T-helper 22 cell (primary cell): Measurements from ENCODE around the gene TRIM29.

Experiments used
- DNase-seq: peaks from one replicate; pipeline ENCODE4 v3.0.0-alpha.2; 2020; ENCODE audit warnings: low read depth

Gene TRIM29

DNA sequence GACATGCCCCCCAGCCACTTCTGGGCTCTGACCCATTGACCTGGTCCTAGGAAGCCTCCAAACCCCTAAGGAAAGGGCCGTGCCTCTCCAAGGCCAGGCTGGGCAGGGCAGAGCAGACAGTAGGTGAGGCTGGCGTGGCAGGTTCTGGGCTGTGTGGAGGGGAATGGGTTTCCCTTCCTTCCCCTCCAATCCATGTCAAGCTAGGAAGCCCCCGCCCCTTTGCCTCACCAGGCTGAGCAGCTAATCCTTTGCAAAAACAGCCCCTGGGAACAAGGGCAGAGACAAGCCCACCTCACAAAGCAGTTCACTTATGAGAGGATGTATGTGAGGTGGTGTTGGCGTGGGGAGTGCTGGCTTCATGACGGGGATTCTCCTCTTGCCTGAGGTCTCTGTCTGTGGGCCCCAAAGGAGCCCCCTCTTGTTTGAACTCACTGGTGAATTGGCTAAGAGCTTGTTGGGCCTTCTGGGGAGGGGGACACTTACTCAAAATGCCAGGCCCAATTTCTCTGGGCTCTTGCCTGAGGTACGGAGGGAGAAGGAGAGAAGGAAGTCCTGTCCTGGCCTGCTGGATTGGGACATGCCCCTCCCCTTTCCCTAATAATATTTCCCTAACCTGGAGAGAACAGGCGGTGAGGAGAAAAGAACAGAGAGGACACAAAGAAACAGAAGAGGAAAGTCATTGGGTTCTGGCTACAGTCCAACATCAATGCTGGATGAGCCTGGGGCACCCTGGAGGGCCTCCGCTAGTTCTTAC lies 1.6 kb upstream of the TRIM29 start:
- no peak for DNase-seq

DNA sequence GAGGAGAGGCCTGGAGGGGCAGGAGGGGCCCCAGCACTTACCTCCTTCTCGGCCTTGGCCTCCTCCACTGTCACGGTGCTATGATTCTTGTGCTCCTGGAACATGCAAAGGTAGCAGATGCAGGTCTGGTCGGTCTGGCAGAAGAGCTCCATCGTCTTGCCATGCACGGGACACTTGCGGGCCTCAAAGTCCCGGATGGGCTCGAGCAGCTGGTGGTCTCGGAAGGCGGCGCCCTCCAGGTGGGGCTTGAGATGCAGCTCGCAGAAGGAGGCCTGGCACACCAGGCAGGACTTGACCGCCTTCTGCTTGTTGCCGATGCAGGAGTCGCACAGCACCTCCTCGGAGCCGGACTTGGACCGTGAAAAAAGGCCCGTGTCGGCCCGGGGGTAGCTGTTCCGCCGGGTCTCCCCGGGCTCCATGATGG lies 714 bp downstream of the TRIM29 start:
- DNase-seq, result no peak

DNA sequence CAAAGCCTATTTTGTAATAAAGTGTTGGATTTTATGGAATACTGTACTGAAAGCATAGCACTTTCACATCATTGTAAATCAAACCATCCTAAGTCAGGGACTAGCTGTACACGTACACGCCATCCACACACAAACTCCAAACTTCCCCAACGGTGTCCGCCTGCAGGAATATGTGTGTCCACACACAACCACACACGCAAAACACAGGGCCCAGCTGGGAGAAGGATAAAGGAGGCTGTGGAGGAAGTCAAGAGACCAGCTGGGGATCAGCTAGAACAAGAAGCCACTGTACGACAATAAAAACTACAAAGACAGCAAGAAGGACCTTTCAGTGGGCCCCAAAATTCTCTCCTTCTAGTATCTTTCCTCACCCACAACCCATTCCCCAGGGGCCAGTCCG lies 1.6 kb downstream of the TRIM29 start:
- DNase-seq, result no peak

DNA sequence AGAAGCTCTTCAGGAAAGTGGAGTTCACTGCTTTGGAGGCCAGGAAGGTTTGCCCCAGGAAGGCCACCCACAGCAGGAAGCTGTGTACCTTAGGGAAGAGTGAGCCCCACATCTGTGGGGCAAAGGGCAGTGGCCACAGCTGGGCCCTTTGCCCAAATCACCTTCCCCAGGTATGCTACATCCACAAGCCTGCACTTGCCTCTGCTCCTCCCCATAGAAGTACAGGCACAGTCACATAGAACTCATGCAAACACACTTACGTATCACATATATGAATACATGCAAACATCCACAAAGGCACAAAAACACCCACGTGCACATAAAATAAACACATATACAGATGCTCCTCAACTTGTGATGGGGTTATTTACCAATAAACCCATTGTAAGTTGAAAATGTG lies 2.1 kb downstream of the TRIM29 start:
- DNase-seq, result no peak

DNA sequence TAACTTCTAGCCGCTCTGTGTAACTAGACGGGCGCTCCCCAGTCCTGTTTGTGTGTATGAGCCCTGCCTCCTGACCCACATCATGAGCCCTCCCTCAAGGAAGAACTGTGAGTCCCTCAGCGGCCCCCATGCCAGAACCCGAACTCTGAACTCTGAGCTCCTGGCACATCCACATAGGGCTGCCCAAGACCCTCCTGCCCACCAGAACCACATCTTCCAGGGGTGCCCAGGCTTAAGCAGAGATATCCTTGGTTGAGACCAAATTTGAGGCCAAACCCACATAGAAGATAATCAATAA lies 3.0 kb downstream of the TRIM29 start:
- DNase-seq, result no peak

DNA sequence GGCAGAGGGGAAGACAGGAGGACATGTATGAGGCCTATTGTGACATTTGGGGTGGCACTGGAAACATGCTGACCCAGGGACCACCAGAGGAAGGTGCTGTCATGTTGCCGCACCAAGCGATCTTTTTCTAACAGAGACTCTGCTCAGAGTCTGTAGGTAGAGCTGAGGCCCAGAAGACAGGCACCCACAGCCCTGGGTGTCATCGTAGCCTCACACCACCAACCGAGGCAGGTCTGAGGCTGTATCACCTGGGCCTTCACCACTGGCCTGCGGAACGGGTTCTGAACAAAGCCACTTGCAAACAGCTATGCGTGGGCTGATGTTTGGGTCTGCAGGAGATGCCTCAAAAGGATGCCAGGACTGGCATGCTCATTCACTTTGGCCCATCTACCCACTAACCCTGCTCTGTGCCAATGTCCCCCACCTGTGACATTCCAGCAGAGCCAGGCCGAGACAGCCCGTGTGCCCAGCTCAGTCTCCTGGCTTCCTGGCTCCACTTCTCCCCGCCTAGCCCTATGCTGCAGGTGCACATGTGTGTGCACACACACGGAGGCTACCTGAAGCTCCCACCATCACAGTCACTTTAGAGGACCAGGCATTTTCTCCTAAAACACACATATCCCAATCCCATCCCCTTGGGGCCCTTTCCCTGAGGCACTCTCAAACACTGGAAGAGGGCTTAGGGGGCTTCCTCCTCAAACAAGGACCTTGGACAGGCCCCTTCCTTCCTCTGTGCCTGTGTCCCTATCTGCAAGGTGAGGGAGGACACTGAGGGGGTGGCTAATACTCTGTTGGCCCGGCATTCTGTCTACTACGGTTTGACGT lies 3.6 kb downstream of the TRIM29 start:
- DNase-seq, result no peak

DNA sequence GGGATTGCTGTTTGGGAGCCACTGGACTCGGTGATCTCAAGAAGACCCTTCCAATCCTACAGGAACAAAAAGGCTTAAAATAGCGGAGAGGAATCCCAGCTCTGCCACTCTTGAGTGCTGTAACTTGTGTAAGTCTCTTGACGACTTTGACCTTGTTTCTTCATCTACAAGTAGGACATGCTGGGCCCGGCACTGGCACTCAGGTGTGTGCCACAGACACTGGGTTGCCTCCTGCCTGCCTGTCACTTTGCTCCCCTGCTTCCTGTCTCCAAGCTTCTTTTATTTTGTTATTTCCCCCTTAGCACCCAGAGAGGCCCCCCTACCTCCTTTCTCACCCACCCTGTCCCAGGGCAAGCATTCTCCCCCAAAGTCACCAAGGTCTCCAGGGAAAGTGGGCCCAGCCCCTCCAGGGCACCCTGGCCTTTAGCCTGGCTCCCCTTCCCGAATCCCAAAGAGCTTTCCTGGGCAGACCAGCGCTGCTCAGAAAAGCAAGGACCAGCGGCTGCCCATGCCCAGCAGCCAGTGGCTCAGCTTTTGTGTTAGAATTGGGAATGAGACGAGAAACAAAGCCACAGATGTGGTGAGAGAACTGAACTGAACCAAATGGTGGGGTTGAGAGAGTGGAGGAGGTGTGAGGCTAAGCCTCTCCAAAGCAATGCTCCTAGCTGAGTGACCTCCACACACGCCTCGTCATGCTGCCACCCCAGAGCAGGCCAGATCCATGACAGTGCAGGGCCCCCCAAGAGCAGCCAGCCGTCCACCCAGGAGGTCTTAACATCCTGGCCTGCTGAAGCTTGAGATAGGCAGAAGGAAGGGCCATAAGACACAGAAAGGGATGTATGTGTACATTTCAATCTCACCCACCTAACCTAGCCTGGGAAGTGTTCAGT lies 4.5 kb downstream of the TRIM29 start:
- DNase-seq, result no peak

DNA sequence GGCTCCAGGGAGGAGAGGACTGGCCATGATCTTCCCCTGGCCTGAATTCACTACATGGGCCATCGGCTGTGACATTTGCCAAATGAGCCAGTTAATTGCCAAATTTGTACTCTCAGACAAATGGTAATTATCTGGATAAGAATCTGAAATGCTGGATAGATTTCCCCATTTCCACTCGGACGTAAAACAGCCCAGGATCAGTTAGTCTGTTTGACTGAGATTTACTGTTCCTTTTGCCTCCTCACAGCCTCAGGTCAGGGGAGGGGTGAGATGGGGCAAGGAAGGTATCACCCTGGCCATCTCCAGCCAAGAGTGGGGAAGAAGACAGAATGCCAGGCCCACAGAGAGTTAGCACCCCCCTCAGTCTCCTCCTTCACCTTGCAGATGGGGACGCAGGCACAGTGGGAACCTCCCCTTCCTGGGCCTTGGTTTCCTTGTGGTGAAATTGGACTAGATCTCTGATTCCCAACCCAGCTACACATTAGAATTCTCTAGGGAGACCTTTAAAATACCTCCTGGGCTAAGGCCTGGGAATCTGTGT lies 5.2 kb downstream of the TRIM29 start:
- DNase-seq, result no peak

DNA sequence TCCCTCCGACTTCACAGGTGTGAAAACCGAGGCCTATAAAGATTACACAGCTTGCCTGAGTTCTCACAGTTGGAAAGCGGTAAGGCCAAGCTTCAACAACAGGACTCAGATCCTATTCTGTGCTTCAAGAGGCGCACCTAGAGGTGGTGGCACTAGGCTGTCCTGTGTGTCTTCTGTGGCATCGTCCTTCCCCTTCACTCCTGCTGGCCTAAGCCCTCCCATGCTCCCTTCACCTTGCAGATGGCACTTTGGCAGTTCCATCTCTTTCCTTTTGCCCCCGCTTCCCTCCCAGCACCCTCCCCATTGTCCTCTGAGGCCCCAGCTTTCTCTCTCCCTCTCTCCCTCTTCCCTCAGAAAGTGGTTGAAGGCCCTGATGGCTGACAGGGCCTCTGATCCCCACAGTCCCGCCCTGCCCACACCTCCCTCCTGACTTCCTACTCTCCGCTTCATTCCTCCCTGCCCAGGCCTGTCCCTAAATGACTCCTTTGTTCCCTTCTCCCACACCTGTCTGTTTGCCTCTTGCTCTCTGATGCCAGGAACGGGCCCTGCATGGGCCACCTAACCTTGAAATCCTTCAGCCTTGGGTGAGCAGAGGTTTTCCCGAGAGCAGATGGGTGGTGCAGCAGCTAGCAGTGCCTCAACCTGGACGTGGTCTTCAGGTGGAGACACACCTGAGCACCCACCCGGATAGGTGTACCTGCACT lies 5.8 kb downstream of the TRIM29 start:
- no peak for DNase-seq

DNA sequence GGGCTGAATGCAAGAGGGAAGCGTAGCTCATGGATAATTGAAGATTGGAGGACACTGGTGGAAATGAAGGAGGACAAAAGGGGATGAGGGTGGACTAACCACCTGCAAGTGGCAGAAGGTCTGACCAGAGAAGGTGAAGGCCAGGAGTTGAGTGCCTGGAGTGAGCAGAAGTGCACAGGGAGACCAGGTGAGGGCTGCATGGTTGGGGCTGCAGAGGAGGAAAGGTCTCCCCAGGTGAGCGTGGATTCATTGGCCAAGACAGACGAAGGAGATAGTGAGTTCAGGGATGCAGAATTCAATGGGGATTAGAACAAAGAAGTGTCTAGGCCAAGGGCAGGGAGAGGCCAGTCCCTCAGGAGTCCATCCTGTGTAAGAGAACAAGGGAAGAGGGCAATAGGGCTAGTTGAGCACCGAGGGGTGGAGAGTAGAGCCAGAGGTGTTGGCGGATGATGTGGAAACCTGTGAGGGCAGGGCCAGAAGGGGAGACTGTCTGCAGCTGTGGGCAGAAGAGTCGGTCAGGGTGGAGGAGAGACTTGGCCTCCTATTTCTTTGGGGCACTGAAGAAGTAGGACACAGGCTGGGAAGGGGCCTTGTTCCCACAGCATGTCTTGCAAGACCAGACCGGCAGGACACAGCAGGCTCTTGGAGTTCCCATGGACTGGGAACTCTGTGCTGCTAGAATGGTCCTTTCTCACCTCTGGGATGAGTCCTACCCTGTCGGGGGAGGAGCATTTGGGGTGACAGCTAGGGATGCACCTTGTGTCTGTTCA lies 6.7 kb downstream of the TRIM29 start:
- no peak for DNase-seq

DNA sequence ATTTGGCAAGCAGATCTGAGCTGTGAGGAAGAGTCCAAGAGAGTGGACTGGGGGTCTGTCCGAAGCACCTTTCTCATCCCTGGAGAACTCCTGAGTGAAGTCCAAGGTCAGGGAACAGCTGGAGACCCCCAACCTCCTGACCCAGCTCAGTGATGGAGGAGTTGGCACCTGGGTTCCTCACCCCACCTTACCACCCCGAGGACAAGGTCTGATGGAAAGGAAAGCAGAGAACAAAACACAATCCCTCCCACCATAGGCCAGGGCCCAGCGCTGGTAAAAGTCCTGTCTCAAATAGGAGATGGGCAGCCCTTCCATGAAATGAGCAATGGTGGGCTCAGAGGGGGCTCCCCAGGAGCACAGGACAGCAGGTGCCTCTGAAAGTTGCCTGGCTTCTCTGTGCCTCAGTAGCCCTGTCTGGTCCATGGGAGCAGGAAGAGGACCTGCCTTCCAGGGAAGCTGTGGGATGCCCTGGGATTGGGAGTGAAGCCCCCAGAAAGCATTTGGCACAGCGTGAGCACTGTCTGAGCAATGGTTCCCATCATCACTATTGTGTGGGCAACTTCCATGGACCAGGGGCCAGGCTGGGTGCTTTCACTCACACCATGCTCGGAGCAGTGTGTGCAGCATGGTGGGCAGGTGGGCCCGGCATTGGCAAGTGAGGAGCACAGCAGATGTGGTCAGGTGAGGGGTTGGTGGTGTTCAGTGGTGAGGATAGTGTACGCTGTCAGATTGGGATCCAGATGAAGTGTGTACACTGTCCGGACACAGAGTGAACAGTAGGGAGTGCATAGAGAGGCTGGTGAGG lies 7.5 kb downstream of the TRIM29 start:
- DNase-seq, result no peak

DNA sequence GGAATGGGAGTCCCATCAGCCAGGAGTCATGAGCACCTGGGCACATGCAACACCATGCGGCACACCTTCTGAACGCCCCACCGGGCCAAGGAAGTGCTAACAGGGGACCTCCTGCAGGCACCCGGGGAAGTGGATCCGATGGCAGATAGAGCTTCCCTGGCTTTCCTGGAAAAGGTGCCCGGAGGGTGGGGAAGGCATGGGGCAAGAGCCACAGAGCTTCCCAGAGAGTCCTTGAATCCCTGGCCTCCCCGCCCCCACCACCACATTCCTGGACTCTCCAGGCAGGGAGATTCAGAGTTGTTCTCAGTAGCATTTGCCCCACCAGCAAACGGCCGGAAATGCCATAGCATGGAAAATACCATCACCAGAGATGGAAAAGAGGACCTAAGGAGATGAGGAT lies 8.3 kb downstream of the TRIM29 start:
- DNase-seq, result no peak

DNA sequence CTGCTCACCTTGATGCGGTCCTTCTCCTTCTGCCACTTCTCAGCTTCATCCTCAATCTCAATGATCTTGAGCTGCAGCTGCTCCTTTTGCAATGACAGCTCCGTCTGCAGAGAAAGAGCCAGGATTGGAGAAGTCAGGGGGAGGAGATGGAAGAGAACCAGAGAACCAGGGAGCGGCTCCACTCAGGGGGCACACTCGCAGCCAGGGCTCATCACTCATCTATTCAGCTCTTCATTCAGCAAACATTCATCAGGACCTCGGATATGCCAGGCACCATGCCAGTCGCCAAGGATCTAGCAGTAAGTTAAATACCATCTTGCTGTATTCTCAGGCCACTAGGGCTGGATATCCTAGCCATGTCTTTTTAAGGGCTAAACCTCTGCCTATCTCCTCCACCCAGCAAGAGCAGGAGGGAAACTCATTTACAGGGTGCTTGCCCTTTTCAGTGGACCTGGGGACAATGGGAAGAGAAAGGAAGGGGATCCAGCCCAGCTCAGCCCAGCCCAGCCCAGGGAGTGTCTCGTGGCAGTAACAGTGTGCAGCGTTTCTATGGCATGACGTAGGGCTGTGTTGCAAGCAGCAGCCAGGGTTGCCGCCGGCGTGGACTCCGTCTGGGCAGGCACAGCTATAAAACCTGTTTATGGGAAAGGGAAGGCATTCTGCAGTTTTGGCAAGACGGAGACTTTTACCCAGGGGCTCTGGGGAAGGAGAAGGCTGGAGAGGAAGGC lies 9.4 kb downstream of the TRIM29 start:
- no peak for DNase-seq

DNA sequence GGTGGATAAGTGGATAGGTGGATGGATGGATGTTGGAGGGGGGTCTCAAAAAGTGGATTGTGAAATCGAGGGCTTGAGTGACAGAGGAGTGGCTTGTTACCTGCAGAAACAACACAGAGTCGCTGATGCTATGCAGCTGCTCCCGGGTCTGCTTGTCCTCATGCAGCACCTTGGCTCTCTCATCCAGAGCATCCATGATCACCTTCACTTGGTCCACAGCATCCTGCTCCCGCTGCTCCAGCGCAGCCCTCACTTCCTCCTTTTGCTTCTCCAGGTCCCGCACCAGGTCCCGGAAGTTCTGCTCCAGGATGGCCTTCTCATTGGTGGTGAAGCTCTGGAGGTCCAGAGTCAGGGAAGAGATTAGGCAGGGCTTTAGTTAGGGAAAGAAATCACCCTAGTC lies 10.7 kb downstream of the TRIM29 start:
- no peak for DNase-seq

DNA sequence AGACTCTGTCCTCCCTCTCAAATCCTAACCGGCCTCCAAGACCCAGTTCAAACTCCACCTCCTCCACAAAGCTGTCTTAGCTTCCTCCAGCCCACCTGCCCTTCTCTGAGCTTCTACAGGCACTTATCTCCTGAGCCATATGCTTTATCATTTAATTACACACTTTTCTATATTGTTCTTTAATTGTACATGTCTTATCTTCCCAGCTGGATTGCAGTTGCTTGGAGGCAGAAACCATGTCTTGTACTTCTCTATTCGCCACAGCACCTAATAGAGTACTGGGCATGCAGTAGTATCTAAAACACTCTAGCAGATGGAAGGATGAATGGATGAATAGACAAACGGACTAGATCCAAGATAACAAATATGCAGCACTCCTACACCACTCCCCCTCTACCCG lies 11.3 kb downstream of the TRIM29 start:
- DNase-seq, result no peak

DNA sequence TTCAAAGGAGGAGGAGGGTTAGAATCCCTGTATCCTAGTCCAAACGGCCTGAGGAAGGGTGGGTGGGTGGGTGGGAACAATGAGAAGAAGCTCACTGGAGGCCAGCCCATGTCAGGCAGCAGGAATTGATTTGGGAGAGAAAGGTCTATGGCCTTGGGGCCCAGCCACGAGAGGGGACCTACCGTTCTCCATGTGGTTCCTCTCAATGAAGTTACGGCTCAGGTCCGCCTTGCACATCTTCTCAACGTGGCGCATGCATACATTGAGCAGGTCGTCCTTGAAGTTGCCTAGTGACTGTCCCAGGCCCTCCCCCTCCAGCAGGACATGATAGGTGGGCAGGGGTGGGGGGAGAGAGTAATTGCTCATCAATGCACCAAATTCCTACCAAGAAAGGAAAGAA lies 12.4 kb downstream of the TRIM29 start:
- no peak for DNase-seq

DNA sequence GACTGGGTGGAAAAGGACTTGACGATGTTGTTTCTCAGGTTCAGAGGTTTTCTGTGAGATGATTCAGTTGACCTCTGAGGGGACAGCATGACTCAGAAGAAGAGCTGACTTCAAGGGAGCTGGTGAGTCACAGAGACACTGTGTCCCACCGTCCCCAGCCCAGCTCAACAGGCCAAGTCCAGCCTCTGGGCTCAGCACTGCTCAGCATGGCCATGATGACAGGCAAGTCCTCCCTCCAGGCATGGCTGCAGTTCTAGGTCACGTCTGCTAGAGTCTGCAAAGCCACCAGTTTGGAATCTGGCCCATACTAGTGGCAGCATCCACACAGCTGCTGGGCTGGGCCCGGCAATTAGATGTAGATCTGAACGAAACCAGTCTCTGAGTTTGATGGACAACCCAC lies 12.9 kb downstream of the TRIM29 start:
- no peak for DNase-seq

DNA sequence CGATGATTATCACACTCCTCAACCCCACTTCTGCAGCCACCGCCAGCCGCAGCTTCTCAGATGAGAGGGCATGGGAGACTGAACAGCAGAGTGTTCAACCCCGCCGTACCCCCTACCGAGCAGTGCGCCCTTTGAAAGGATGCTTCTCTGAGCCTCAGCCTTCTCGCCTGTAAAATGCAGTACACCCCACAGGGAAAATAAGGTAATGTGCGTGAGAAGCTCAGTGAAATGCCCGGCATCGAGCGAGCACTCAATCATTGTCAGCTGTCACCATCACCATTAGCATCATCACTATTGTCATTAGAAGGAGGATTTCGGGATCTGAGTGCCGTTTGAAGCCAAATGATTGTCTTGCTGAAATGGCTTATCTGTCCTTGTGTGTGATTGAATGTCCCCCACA lies 13.6 kb downstream of the TRIM29 start:
- DNase-seq, result no peak

DNA sequence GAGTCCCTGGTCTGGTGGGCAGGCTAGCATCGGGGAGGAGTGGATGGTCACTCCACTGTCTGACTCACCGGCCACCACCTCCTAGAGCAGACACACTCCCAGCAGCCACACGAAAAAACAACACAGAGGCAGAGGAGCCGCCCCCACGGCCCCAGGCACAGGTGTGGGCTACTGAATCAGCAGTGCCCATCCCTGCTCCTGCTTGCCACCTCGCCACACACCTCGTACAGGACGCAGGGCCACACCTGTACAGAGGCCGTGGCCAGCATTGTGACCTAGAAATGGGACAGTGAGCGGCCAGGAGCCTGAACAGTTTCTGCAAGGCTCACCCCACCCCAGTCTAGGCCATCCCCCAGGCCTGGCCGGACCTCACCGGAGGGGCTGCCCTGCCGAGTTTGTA lies 14.0 kb downstream of the TRIM29 start:
- no peak for DNase-seq
